BLaER1 (cell line): ENCODE results near the gene NOL8.
A peak's percentile ranks its signal among the peaks of the same experiment; 100 is the strongest.

Source experiments
- H3K27ac ChIP-seq: shearing (Covaris generic); formaldehyde crosslinking; 2 replicates; pipeline ENCODE4 v1.8.1; 2022
- H3K27me3 ChIP-seq: shearing (Covaris generic); formaldehyde crosslinking; 2 replicates; pipeline ENCODE4 v1.8.1; 2022
- H3K36me3 ChIP-seq: shearing (Covaris generic); formaldehyde crosslinking; 2 replicates; pipeline ENCODE4 v1.8.1; 2022
- H3K4me1 ChIP-seq: shearing (Covaris generic); formaldehyde crosslinking; 2 replicates; pipeline ENCODE4 v1.8.1; 2022
- H3K4me2 ChIP-seq: shearing (Covaris generic); formaldehyde crosslinking; 2 replicates; pipeline ENCODE4 v1.8.1; 2022
- H3K4me3 ChIP-seq: shearing (Covaris generic); formaldehyde crosslinking; 2 replicates; pipeline ENCODE4 v1.8.1; 2022
- H3K9ac ChIP-seq: shearing (Covaris generic); formaldehyde crosslinking; 2 replicates; pipeline ENCODE4 v1.8.1; 2022
- H3K9me3 ChIP-seq: shearing (Covaris generic); formaldehyde crosslinking; 2 replicates; pipeline ENCODE4 v1.8.1; 2022
- H4K20me1 ChIP-seq: shearing (Covaris generic); formaldehyde crosslinking; 2 replicates; pipeline ENCODE4 v1.8.1; 2022
- Cebpa-rat ChIP-seq: shearing (Covaris generic); IDR thresholded peaks from 2 replicates; pipeline ENCODE4 v1.8.1; 2022

Gene NOL8

GRCh38 chr9:92342825-92343488 lies 17.8 kb upstream of the NOL8 start:
- no peak overlapping the region for H3K9ac ChIP-seq
- no peak overlapping the region for H3K27ac ChIP-seq
- no peaks in the 10 kb centered on the region for H4K20me1 ChIP-seq
- TF ChIP-seq Cebpa-rat, result no peak
- no peaks in the 10 kb centered on the region for H3K27me3 ChIP-seq
- no peak overlapping the region for H3K4me3 ChIP-seq
- peaks cover 30% of the 10 kb centered on the region for H3K9me3 ChIP-seq
- H3K4me1 ChIP-seq, result no peaks in the 10 kb centered on the region
- H3K36me3 ChIP-seq, result peaks cover 61% of the 10 kb centered on the region
- no peak overlapping the region for H3K4me2 ChIP-seq

- Histone ChIP-seq H3K4me1 (no peaks in the 10 kb centered on the region), H3K27me3 (no peaks in the 10 kb centered on the region), H3K27ac (no peak overlapping the region), H4K20me1 (no peaks in the 10 kb centered on the region), H3K9me3 (peaks cover 30% of the 10 kb centered on the region), H3K9ac (no peak overlapping the region), H3K4me3 (no peak overlapping the region), H3K36me3 (peaks cover 63% of the 10 kb centered on the region), H3K4me2 (no peak overlapping the region)
- TF ChIP-seq Cebpa-rat, result no peak
Observed at GRCh38 chr9:92341578-92341977, 16.4 kb upstream of the NOL8 start.

- no peak overlapping the region for H3K4me2 ChIP-seq
- TF ChIP-seq Cebpa-rat, result no peak
- H3K27ac ChIP-seq, result no peak overlapping the region
- H4K20me1 ChIP-seq, result no peaks in the 10 kb centered on the region
- no peak overlapping the region for H3K9ac ChIP-seq
- peaks cover 56% of the 10 kb centered on the region for H3K36me3 ChIP-seq
- H3K9me3 ChIP-seq, result no peaks in the 10 kb centered on the region
- no peaks in the 10 kb centered on the region for H3K27me3 ChIP-seq
- peaks cover 2% of the 10 kb centered on the region for H3K4me1 ChIP-seq
- H3K4me3 ChIP-seq, result no peak overlapping the region
Observed at GRCh38 chr9:92333282-92333634, 8.1 kb upstream of the NOL8 start.

GRCh38 chr9:92332577-92333281 lies 7.6 kb upstream of the NOL8 start:
- Histone ChIP-seq H3K4me3 (no peak overlapping the region), H3K9ac (no peak overlapping the region), H3K9me3 (no peaks in the 10 kb centered on the region), H3K27me3 (no peaks in the 10 kb centered on the region), H3K4me1 (peaks cover 7% of the 10 kb centered on the region), H3K4me2 (no peak overlapping the region), H3K36me3 (peaks cover 51% of the 10 kb centered on the region), H4K20me1 (no peaks in the 10 kb centered on the region), H3K27ac (no peak overlapping the region)
- no peak for TF ChIP-seq Cebpa-rat

- Histone ChIP-seq H3K9me3 (no peaks in the 10 kb centered on the region), H3K27ac (no peak overlapping the region), H3K4me1 (peaks cover 34% of the 10 kb centered on the region), H3K4me3 (no peak overlapping the region), H4K20me1 (no peaks in the 10 kb centered on the region), H3K27me3 (no peaks in the 10 kb centered on the region), H3K9ac (peak overlapping the region; percentile 9; the same call in 1 of the 2 replicates), H3K4me2 (peak overlapping the region; percentile 87; the same call in 1 of the 2 replicates), H3K36me3 (peaks cover 13% of the 10 kb centered on the region)
- TF ChIP-seq Cebpa-rat, result no peak
Observed at GRCh38 chr9:92328225-92328624, 3.1 kb upstream of the NOL8 start.

GRCh38 chr9:92327283-92327850 lies 2.2 kb upstream of the NOL8 start:
- Histone ChIP-seq H3K4me3 (peak overlapping the region; percentile 88; the same call in 1 of the 2 replicates), H3K27me3 (no peaks in the 10 kb centered on the region), H3K27ac (no peak overlapping the region), H4K20me1 (no peaks in the 10 kb centered on the region), H3K4me2 (peak overlapping the region; percentile 87), H3K36me3 (peaks cover 13% of the 10 kb centered on the region), H3K9ac (peak overlapping the region; percentile 99; the same call in 1 of the 2 replicates), H3K9me3 (no peaks in the 10 kb centered on the region), H3K4me1 (peaks cover 34% of the 10 kb centered on the region)
- no peak for TF ChIP-seq Cebpa-rat

GRCh38 chr9:92325991-92326500 lies 896 bp upstream of the NOL8 start:
- no peak for TF ChIP-seq Cebpa-rat
- Histone ChIP-seq H3K36me3 (peaks cover 21% of the 10 kb centered on the region), H3K4me2 (peak overlapping the region; percentile 87), H3K27ac (peak overlapping the region; percentile 100), H3K27me3 (no peaks in the 10 kb centered on the region), H4K20me1 (no peaks in the 10 kb centered on the region), H3K9ac (peak overlapping the region; percentile 99), H3K4me3 (peak overlapping the region; percentile 88), H3K9me3 (no peaks in the 10 kb centered on the region), H3K4me1 (peaks cover 34% of the 10 kb centered on the region)

- no peak for TF ChIP-seq Cebpa-rat
- no peaks in the 10 kb centered on the region for H3K27me3 ChIP-seq
- H3K9me3 ChIP-seq, result no peaks in the 10 kb centered on the region
- peaks cover 33% of the 10 kb centered on the region for H3K36me3 ChIP-seq
- peaks cover 34% of the 10 kb centered on the region for H3K4me1 ChIP-seq
- H3K9ac ChIP-seq, result peak overlapping the region; percentile 99
- H4K20me1 ChIP-seq, result no peaks in the 10 kb centered on the region
- peak overlapping the region; percentile 100 for H3K27ac ChIP-seq
- peak overlapping the region; percentile 88 for H3K4me3 ChIP-seq
- H3K4me2 ChIP-seq, result peak overlapping the region; percentile 87
Observed at GRCh38 chr9:92324889-92325268, 271 bp downstream of the NOL8 start.

- Histone ChIP-seq H3K27ac (peak overlapping the region; percentile 100), H3K9me3 (no peaks in the 10 kb centered on the region), H3K27me3 (no peaks in the 10 kb centered on the region), H3K4me1 (peaks cover 34% of the 10 kb centered on the region), H3K36me3 (peaks cover 37% of the 10 kb centered on the region), H3K4me3 (peak overlapping the region; percentile 88), H3K9ac (peak overlapping the region; percentile 99), H4K20me1 (no peaks in the 10 kb centered on the region), H3K4me2 (peak overlapping the region; percentile 87)
- no peak for TF ChIP-seq Cebpa-rat
Observed at GRCh38 chr9:92324431-92324830, 719 bp downstream of the NOL8 start.

GRCh38 chr9:92315456-92315855 lies 9.7 kb downstream of the NOL8 start:
- H4K20me1 ChIP-seq, result peaks cover 9% of the 10 kb centered on the region; the same call in 1 of the 2 replicates
- no peak overlapping the region for H3K4me3 ChIP-seq
- H3K4me2 ChIP-seq, result no peak overlapping the region
- H3K4me1 ChIP-seq, result peaks cover 32% of the 10 kb centered on the region
- peaks cover 82% of the 10 kb centered on the region for H3K36me3 ChIP-seq
- H3K9me3 ChIP-seq, result no peaks in the 10 kb centered on the region
- no peaks in the 10 kb centered on the region for H3K27me3 ChIP-seq
- TF ChIP-seq Cebpa-rat, result peak; percentile 28; the same call in 1 of the 2 replicates
- H3K9ac ChIP-seq, result no peak overlapping the region
- H3K27ac ChIP-seq, result no peak overlapping the region
